A673 (cell line): ENCODE data around the gene SLC2A4RG. TPM values are rescaled to one million over a fixed set of nuclear protein-coding genes. Genes with fewer than 3 reads are reported as not detected.

Experiments used
- BruUV-seq: library from RNA; stranded (reverse); fragments of 400-500 nt; replicated peaks from 2 replicates; lab custom pipeline; 2021; lab: Mats Ljungman, UMichigan
- CTCF ChIA-PET: fragments of 300-600 bp; sonication (Branson Sonifier 250); formaldehyde crosslinking; loops from one replicate; lab custom pipeline; 2022; ENCODE audit warnings: antibody characterized with exemption; lab: Charles Lee
- POLR2A ChIA-PET: fragments of 300-600 bp; sonication (Branson Sonifier 250); formaldehyde crosslinking; loops from one replicate; lab custom pipeline; 2022; ENCODE audit warnings: antibody characterized with exemption; ENCODE audit not compliant: low non-redundant PET; lab: Charles Lee
- DNase-seq: peaks from one replicate; pipeline ENCODE4 v3.0.0-alpha.2; 2015; ENCODE audit warnings: low spot score
- H3K27ac ChIP-seq: fragments of 200-600 bp; sonication (generic); 2 replicates; pipeline ENCODE4 v1.5.1; 2016; ENCODE audit warnings: mixed run types, low read depth, mild to moderate bottlenecking, mixed read lengths, antibody characterized with exemption, low read length; ENCODE audit not compliant: poor library complexity, severe bottlenecking
- H3K27me3 ChIP-seq: fragments of 200-600 bp; sonication (generic); replicated peaks from 2 replicates; pipeline ENCODE4 v1.6.1; 2017; ENCODE audit warnings: mixed run types, low read depth, mild to moderate bottlenecking, mixed read lengths, antibody characterized with exemption, low read length; ENCODE audit not compliant: insufficient read depth, poor library complexity
- H3K36me3 ChIP-seq: fragments of 200-600 bp; sonication (generic); 2 replicates; pipeline ENCODE4 v1.6.1; 2016; ENCODE audit warnings: mixed run types, mild to moderate bottlenecking, mixed read lengths, antibody characterized with exemption, low read length; ENCODE audit not compliant: insufficient read depth, poor library complexity, severe bottlenecking
- H3K4me1 ChIP-seq: fragments of 200-600 bp; sonication (generic); 2 replicates; pipeline ENCODE4 v1.6.1; 2017; ENCODE audit warnings: mixed run types, mild to moderate bottlenecking, mixed read lengths, antibody characterized with exemption, low read length; ENCODE audit not compliant: insufficient read depth, poor library complexity, severe bottlenecking
- H3K4me3 ChIP-seq: fragments of 200-600 bp; sonication (generic); 2 replicates; pipeline ENCODE4 v1.5.1; 2016; ENCODE audit warnings: low read depth, mixed run types, mild to moderate bottlenecking, mixed read lengths, low read length; ENCODE audit not compliant: poor library complexity, severe bottlenecking
- H3K9me3 ChIP-seq: fragments of 200-600 bp; sonication (generic); 2 replicates; pipeline ENCODE4 v1.6.1; 2016; ENCODE audit warnings: mixed run types, low read depth, mild to moderate bottlenecking, mixed read lengths, antibody characterized with exemption, low read length; ENCODE audit not compliant: poor library complexity, severe bottlenecking
- EZH2 ChIP-seq: fragments of 200-600 bp; sonication (generic); IDR thresholded peaks from 2 replicates; pipeline ENCODE4 v1.6.1; 2017; ENCODE audit warnings: borderline replicate concordance, low read depth, mild to moderate bottlenecking, mixed read lengths, antibody characterized with exemption, low read length; ENCODE audit not compliant: poor library complexity, severe bottlenecking
- intact Hi-C: fragments of 100-400 bp; cut with micrococcal nuclease; formaldehyde crosslinking; loops from one replicate; pipeline ENCODE4 v1.10.0; 2022; ENCODE audit not compliant: unreplicated experiment
- total RNA-seq: library from RNA; stranded (reverse); gene quantifications from 2 replicates; pipeline ENCODE4 v1.2.3, GENCODE V29; 2021
- TF ChIP-seq, protein P1 (sequence below): fragments of 300-800, 200-600 bp; sonication (generic); conservative IDR thresholded peaks from 2 replicates; pipeline ENCODE4 v1.5.1; 2017; ENCODE audit warnings: low read depth, mild to moderate bottlenecking, antibody characterized with exemption, low read length, moderate library complexity, mixed read lengths

The SLC2A4RG gene
- total RNA-seq, 1 experiment from 2014 or later = 45.8 TPM

DNA sequence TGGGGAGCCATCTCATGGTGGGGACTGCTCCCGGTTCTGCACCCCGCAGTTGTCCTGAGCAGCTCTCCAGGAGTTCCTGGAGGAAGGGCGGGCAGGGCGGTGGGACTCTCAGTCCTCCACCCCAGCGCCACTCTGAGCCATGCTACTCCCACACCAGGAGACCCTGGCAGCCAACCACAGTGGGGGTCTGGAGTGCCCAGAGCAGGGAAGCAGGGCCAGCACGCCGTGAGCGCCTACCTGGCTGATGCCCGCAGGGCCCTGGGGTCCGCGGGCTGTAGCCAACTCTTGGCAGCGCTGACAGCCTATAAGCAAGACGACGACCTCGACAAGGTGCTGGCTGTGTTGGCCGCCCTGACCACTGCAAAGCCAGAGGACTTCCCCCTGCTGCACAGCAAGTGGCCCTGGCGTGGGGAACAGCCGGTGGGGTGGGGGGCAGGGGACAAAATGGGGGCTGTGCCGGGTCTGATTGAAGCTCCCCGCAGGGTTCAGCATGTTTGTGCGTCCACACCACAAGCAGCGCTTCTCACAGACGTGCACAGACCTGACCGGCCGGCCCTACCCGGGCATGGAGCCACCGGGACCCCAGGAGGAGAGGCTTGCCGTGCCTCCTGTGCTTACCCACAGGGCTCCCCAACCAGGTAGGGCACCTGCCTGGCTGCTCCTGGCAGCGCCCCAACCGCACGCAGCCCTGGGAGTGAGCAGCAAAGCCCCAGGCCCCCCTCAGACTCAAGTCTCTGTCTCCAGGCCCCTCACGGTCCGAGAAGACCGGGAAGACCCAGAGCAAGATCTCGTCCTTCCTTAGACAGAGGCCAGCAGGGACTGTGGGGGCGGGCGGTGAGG lies 44.8 kb upstream of the SLC2A4RG start:
- Histone ChIP-seq H3K4me3 (no peak overlapping the region), H3K9me3 (no peaks in the 10 kb centered on the region), H3K4me1 (peaks cover 15% of the 10 kb centered on the region), H3K27me3 (no peaks in the 10 kb centered on the region), H3K36me3 (peaks cover 10% of the 10 kb centered on the region), H3K27ac (no peak overlapping the region)
- ChIA-PET CTCF (no interaction called here), POLR2A (no interaction called here)
- no TSS peak for BruUV-seq
- TF ChIP-seq EZH2 = no peak
- TF ChIP-seq, protein P1, sequence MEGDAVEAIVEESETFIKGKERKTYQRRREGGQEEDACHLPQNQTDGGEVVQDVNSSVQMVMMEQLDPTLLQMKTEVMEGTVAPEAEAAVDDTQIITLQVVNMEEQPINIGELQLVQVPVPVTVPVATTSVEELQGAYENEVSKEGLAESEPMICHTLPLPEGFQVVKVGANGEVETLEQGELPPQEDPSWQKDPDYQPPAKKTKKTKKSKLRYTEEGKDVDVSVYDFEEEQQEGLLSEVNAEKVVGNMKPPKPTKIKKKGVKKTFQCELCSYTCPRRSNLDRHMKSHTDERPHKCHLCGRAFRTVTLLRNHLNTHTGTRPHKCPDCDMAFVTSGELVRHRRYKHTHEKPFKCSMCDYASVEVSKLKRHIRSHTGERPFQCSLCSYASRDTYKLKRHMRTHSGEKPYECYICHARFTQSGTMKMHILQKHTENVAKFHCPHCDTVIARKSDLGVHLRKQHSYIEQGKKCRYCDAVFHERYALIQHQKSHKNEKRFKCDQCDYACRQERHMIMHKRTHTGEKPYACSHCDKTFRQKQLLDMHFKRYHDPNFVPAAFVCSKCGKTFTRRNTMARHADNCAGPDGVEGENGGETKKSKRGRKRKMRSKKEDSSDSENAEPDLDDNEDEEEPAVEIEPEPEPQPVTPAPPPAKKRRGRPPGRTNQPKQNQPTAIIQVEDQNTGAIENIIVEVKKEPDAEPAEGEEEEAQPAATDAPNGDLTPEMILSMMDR = no peak
- intact Hi-C loops = no loop called here
- DNase-seq = no peak

DNA sequence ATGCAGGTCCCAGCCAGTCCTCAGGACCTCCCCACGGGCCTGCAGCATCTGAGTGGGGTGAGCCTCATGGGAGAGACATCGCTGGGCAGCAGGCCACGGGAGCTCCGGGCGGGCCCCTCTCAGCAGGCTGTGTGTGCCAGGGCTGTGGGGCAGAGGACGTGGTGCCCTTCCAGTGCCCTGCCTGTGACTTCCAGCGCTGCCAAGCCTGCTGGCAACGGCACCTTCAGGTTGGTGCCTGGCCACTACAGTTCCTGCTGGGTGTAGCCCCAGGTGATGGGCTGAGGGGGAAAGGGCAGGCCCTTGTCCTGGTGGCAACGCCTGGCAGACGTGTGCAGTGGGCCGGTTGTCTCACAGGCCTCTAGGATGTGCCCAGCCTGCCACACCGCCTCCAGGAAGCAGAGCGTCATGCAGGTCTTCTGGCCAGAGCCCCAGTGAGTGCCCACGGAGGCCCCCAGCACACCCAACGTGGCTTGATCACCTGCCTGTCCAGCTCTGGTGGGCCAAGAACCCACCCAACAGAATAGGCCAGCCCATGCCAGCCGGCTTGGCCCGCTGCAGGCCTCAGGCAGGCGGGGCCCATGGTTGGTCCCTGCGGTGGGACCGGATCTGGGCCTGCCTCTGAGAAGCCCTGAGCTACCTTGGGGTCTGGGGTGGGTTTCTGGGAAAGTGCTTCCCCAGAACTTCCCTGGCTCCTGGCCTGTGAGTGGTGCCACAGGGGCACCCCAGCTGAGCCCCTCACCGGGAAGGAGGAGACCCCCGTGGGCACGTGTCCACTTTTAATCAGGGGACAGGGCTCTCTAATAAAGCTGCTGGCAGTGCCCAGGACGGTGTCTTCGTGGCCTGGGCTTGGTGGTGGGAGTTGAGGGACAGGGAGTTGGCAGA lies 43.9 kb upstream of the SLC2A4RG start:
- intact Hi-C loops = no loop called here
- H3K4me1 ChIP-seq = peaks cover 16% of the 10 kb centered on the region
- BruUV-seq = no TSS peak
- peaks cover 10% of the 10 kb centered on the region for H3K36me3 ChIP-seq
- no peak overlapping the region for H3K4me3 ChIP-seq
- H3K9me3 ChIP-seq = no peaks in the 10 kb centered on the region
- CTCF ChIA-PET = no interaction called here
- no peak for DNase-seq
- POLR2A ChIA-PET = interaction anchor here (0.6 kb wide), 1 partner anchor 122 kb away, joined by 3 read pairs; the partner anchor contains the start of gene HELZ2
- H3K27me3 ChIP-seq = no peaks in the 10 kb centered on the region
- no peak overlapping the region for H3K27ac ChIP-seq
- no peak for TF ChIP-seq EZH2
- TF ChIP-seq, protein P1 = no peak

DNA sequence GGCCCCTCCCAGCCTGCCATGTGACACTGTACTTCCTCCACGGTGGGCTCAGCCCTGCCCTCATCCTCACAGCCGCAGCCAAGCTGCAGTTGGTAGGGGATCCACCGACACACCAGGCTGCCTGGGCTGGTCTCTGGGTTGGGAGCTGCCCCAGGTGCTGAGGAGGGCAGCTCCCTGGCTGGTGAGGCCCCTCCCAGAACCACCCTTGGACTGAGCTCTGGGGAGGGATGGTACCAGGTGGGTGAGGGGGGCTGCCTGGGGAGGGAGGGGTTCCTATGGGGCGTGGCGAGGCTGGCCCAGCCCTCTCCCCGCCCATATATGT lies 43.3 kb upstream of the SLC2A4RG start:
- H3K4me1 ChIP-seq = peaks cover 16% of the 10 kb centered on the region
- intact Hi-C loops = no loop called here
- ChIA-PET CTCF (no interaction called here), POLR2A (interaction anchor here (0.6 kb wide), 1 partner anchor 122 kb away, joined by 3 read pairs; the partner anchor contains the start of gene HELZ2)
- no peak for DNase-seq
- no peak overlapping the region for H3K4me3 ChIP-seq
- no peaks in the 10 kb centered on the region for H3K27me3 ChIP-seq
- no TSS peak for BruUV-seq
- no peaks in the 10 kb centered on the region for H3K9me3 ChIP-seq
- peaks cover 10% of the 10 kb centered on the region for H3K36me3 ChIP-seq
- TF ChIP-seq, protein P1 = no peak
- no peak for TF ChIP-seq EZH2
- H3K27ac ChIP-seq = no peak overlapping the region
